HG02642 (cell line): Measurements from ENCODE around the gene GLB1L2.

Experiments used
- ATAC-seq: cut with Tn5 transposase; IDR thresholded peaks from one replicate; pipeline ENCODE4 v1.9.1; 2021; ENCODE audit warnings: mild to moderate bottlenecking; ENCODE audit not compliant: unreplicated experiment, poor library complexity

The GLB1L2 gene

GRCh38 chr11:134414766-134415765, 83.3 kb downstream of the GLB1L2 start:
- ATAC-seq: no peak

- no peak for ATAC-seq
These were observed 84.9 kb downstream of the GLB1L2 start for GRCh38 chr11:134416726-134417125.

- ATAC-seq: no peak
These were observed 86.4 kb downstream of the GLB1L2 start for GRCh38 chr11:134417871-134418840.

- no peak for ATAC-seq
These were observed 91.3 kb downstream of the GLB1L2 start for GRCh38 chr11:134423106-134423505.

- no peak for ATAC-seq
These were observed 93.6 kb downstream of the GLB1L2 start for GRCh38 chr11:134425413-134425812.
